ENCODE results near the gene PPM1E. TPM values are rescaled to one million over a fixed set of nuclear protein-coding genes. Genes with fewer than 3 reads are reported as not detected.

PPM1E gene
- total RNA-seq, 4 donors from 2014 or later, result under 0.01 to 0.42 TPM; not detected in 2

GRCh38 chr17:59008737-59009136 is 253.1 kb downstream of the PPM1E start:
- Histone ChIP-seq H3K9me3 (no peaks in the 10 kb centered on the region), H3K4me3 (no peak overlapping the region), H3K27ac (peak overlapping the region in 2 of 4 donors; percentile 20 to 33), H3K4me1 (peaks cover 0 to 4% (median 0%) of the 10 kb centered on the region in 4 donors), H3K27me3 (no peaks in the 10 kb centered on the region), H3K36me3 (peaks cover 0 to 41% (median 0%) of the 10 kb centered on the region in 3 donors)
- TF ChIP-seq POLR2A (IDR thresholded peaks at IDR 0.05), result no peak
- TF ChIP-seq EP300 (IDR thresholded peaks at IDR 0.05), result no peak
- 83 to 84% methylated on average over 2 of the region's 2 CpGs for WGBS, 2 donors
- DNase-seq (ENCODE audit: low spot score in 2 of 2), result no peak

- Histone ChIP-seq H3K27me3 (no peaks in the 10 kb centered on the region), H3K9me3 (no peaks in the 10 kb centered on the region), H3K27ac (no peak overlapping the region), H3K4me3 (no peak overlapping the region), H3K36me3 (peaks cover 0 to 45% (median 0%) of the 10 kb centered on the region in 3 donors), H3K4me1 (no peaks in the 10 kb centered on the region)
- WGBS, 2 donors, result 98 to 99% methylated on average over 2 of the region's 2 CpGs
- TF ChIP-seq POLR2A (IDR thresholded peaks at IDR 0.05) (no peak), EP300 (IDR thresholded peaks at IDR 0.05) (no peak), CTCF (IDR thresholded peaks at IDR 0.05) (no peak)
- no peak for DNase-seq (ENCODE audit: low spot score in 2 of 2)
Measured at GRCh38 chr17:59010026-59010425, 254.4 kb downstream of the PPM1E start.

- H3K27me3 ChIP-seq, result no peaks in the 10 kb centered on the region
- TF ChIP-seq CTCF (IDR thresholded peaks at IDR 0.05), result no peak
- no peak for TF ChIP-seq EP300 (IDR thresholded peaks at IDR 0.05)
- TF ChIP-seq POLR2A (IDR thresholded peaks at IDR 0.05), result no peak
- H3K27ac ChIP-seq, result no peak overlapping the region
- H3K4me3 ChIP-seq, result no peak overlapping the region
- DNase-seq (ENCODE audit: low spot score in 2 of 2), result no peak
- 94 to 95% methylated on average over 2 of the region's 2 CpGs for WGBS, 2 donors
- no peaks in the 10 kb centered on the region for H3K9me3 ChIP-seq
- H3K36me3 ChIP-seq, result peaks cover 0 to 60% (median 0%) of the 10 kb centered on the region in 3 donors
- no peaks in the 10 kb centered on the region for H3K4me1 ChIP-seq
Measured at GRCh38 chr17:59011975-59012374, 256.3 kb downstream of the PPM1E start.

- no peak overlapping the region for H3K4me3 ChIP-seq
- H3K27me3 ChIP-seq, result no peaks in the 10 kb centered on the region
- no peak for DNase-seq (ENCODE audit: low spot score in 2 of 2)
- WGBS, 2 donors, result 78 to 80% methylated on average over 1 of the region's 1 CpG
- no peaks in the 10 kb centered on the region for H3K9me3 ChIP-seq
- no peaks in the 10 kb centered on the region for H3K4me1 ChIP-seq
- TF ChIP-seq POLR2A (IDR thresholded peaks at IDR 0.05) (no peak), EP300 (IDR thresholded peaks at IDR 0.05) (no peak), CTCF (IDR thresholded peaks at IDR 0.05) (no peak)
- H3K36me3 ChIP-seq, result peaks cover 0 to 41% (median 0%) of the 10 kb centered on the region in 3 donors
- no peak overlapping the region for H3K27ac ChIP-seq
Measured at GRCh38 chr17:59018019-59018418, 262.4 kb downstream of the PPM1E start.

- Histone ChIP-seq H3K4me1 (peaks cover 0 to 17% (median 0%) of the 10 kb centered on the region in 4 donors), H3K36me3 (peaks cover 0 to 10% (median 0%) of the 10 kb centered on the region in 3 donors), H3K27me3 (no peaks in the 10 kb centered on the region), H3K27ac (no peak overlapping the region), H3K4me3 (no peak overlapping the region), H3K9me3 (no peaks in the 10 kb centered on the region)
- no peak for DNase-seq (ENCODE audit: low spot score in 2 of 2)
- no peak for TF ChIP-seq EP300 (IDR thresholded peaks at IDR 0.05)
- TF ChIP-seq CTCF (IDR thresholded peaks at IDR 0.05), result no peak
- no peak for TF ChIP-seq POLR2A (IDR thresholded peaks at IDR 0.05)
- 91 to 94% methylated on average over 2 of the region's 2 CpGs for WGBS, 2 donors
Measured at GRCh38 chr17:59024916-59025315, 269.3 kb downstream of the PPM1E start.
